GM21515 (cell line): ENCODE measurements around the gene SLC7A8.

Source experiments
- ATAC-seq: cut with Tn5 transposase; IDR thresholded peaks from one replicate; pipeline ENCODE4 v1.9.1; 2021; ENCODE audit not compliant: unreplicated experiment

Gene SLC7A8

GRCh38 chr14:23132970-23133369, 50.5 kb downstream of the SLC7A8 start:
- ATAC-seq: no peak

GRCh38 chr14:23131482-23131881, 52.0 kb downstream of the SLC7A8 start:
- ATAC-seq: no peak

DNA sequence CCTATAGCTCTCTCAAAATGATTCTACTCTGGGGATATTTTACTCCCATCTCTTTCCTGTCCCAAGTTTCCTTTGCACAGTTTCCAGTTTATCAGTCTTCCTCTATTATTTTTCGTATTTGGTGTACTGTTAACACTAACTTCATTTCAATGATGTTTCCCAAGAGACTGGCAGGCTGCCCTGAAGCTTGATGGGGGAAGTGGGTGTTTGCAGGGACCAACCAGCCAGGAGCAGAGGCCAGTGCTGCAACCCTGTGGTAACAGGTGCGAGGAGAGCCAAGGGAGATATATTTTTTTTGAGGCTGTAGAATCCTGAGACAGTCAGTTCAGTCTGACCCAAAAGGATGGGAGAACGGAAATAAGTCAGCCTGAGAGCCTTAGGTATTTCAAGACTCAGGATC, 52.6 kb downstream of the SLC7A8 start:
- no peak for ATAC-seq

GRCh38 chr14:23129759-23130316, 53.6 kb downstream of the SLC7A8 start:
- no peak for ATAC-seq

DNA sequence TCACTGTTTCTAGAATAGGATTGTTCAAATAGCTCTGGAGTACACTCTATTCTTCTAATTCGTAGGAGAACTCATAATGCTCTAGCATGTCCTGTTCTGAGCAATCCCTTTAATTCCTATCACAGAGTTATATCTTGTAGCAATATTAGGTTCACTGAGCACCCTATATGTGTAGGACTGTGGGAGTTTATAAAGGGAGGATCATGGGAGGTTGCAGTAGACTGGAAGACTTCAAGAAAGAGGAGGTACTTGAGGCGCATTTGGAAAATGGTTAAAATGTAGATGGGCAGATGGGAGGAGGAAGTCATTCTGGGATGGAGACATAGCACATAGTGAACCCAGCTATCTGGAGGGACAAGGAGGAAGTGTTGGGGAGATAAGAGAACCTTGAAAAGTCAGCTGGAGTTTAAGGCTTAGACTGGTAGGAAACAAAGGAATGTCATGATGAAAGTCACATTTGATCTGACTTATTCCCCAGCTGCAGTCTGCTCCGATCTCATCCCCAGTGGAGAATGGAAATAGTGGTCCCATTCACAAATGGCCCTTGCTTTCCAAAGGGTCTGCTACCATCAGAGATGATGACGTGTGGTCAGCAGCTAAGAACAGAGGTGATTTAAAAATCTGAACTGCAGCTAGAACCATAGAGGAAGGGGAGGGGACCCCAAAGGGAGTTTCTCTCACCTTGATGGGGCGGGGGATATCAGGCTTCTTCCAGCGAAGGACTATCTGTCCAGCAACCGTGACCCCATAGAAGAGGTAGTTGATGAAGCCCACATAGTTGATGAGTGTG, 54.3 kb downstream of the SLC7A8 start:
- ATAC-seq: no peak

DNA sequence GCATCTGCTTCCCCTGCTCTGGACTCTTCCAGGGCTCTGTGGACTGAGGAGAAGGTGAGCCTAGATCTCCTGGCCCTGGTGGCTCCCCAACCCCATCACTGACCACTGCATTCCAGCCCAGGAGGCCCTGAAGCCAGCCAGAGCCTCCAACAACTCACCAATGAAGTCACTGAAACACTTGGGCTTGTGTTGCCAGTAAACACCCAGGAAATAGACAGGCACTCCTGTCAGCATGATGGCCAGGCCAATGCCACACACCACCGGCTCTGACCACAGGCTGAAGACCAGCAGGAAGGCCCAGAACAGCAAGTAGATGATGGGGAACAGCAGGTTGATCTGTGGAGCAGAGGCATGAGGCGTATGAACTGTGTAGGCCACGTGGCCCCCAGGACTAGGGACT, 55.6 kb downstream of the SLC7A8 start:
- ATAC-seq: no peak

DNA sequence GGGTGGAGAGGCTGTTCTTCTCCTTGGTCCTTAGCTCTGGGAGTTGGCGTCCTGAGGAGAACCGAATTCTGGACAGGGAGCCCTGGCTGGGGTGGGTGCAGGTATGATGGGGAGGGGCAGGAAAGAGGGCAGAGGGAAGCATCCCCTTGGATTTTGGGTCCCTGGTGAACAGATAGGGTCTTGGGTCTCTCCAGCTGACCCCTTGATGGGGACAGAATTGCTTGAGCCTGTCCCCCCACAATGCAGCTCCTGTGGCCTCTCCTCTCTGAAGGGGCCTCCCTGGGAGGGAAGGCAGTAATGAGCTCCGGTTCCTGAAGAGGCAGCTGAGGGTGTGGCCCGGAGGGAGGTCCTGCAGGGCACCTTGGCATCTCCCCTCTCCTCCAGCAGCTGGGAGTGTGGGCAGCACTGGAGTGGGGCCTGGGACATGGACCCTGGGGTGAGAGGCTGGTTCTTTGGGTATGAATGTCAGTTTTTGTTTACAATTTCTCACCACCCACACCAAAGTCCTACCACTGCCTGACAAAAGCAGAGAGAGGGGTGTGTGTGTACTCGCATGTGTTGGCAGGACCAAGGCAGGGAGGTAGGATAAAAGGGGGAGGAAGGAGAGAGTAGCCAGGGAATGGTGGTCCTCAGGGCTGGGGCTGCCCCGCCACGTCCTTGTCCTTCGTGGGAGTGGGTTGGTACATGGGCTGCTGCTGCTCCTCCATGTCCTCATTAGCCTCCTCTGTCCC, 56.7 kb downstream of the SLC7A8 start:
- ATAC-seq: no peak

GRCh38 chr14:23125933-23126524, 57.4 kb downstream of the SLC7A8 start:
- ATAC-seq: no peak

DNA sequence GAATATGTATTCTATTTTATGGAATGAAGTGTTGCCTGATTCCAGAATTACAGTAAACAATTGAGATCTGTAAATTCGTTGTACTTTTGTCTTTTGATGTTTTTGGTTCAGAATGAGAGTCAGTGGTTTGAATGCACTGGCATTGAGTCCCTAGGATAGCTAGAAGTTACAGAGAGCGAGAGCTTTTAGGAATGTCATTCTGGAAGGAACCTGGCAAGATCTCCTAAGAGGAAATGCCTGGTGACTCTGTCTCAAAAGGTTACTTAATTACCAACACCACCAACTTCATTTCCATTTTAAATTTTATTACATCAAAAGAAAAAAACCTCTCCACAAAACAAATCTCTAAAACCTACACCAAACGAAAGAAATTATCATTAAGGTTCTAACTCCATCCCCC, 58.4 kb downstream of the SLC7A8 start:
- no peak for ATAC-seq

DNA sequence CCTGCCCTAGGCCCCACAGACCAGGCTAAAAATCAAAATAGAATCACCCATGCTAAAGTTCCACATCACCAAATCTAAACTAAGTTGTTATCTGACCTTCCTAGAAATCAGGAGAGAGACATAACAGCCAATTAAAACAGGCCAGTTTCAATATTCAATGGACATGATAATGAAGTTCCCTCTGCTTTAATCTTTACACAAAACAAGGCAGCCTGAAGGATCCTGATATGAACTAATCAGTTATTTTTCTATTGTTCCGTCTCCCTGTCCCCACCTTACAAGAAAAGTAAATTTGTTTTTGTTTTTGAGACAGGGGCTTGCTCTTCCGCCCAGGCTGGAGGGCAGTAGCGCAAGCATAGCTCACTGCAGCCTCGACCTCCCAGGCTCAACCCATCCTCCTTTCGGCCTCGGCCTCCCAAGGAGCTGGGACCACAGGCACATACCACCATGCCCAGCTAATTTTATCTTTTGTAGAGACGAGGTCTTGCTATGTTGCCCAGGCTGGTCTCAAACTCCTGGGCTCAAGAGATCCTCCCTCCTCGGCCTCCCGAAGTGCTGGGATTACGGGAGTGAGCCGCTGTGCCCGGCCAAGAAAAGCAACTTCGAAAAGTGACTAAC, 59.0 kb downstream of the SLC7A8 start:
- no peak for ATAC-seq

DNA sequence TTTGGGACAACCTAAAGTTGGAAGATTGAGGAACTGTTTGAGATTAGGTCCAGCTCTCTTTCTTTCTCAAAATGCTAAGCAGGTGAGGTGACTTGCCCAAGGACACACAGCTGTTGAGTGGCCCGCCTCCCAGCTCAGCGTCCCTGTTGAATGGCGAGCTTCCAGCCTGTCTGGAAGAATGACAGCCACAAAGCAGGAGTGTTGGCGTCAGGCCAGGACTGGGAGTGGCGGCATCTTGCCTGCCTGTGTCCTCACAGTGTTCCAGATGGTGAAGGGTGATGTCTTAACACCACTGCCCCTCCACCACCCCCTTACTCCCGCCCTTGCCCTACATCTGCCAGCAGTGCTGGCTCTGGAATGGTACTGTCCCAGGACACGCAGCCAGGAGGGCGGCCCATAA, 60.0 kb downstream of the SLC7A8 start:
- ATAC-seq: no peak

- no peak for ATAC-seq
Measured at GRCh38 chr14:23122086-23122485, 61.4 kb downstream of the SLC7A8 start.

DNA sequence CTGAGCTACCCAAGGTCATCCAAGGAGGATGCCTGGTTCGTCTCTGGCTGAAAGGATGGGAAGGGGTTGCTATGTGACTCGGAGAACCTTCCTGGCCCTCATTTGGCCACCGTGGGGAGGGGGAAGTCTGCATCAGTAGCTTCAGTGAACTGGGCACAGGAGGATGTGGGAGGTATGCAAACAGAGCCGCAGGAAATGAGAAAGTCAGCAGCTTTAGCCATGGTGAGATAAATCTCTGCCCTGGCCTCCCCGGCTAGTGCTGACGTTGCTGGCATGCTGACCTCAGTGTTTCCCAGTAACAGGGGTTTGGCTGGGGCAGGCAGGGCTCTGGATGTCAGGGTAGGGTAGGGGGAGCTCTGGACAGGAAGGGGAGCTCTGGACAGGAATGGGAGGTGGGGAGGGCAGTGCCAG, 62.1 kb downstream of the SLC7A8 start:
- no peak for ATAC-seq

GRCh38 chr14:23120541-23121251, 62.8 kb downstream of the SLC7A8 start:
- ATAC-seq: peak; percentile 70

GRCh38 chr14:23119363-23120327, 63.8 kb downstream of the SLC7A8 start:
- ATAC-seq: no peak

GRCh38 chr14:23118506-23119362, 64.7 kb downstream of the SLC7A8 start, which contains the start of gene CEBPE:
Gene CEBPE, minus strand, starts transcription at chr14:23119255. Its CDS starts 164 bp downstream, at chr14:23119091.
- no peak for ATAC-seq

DNA sequence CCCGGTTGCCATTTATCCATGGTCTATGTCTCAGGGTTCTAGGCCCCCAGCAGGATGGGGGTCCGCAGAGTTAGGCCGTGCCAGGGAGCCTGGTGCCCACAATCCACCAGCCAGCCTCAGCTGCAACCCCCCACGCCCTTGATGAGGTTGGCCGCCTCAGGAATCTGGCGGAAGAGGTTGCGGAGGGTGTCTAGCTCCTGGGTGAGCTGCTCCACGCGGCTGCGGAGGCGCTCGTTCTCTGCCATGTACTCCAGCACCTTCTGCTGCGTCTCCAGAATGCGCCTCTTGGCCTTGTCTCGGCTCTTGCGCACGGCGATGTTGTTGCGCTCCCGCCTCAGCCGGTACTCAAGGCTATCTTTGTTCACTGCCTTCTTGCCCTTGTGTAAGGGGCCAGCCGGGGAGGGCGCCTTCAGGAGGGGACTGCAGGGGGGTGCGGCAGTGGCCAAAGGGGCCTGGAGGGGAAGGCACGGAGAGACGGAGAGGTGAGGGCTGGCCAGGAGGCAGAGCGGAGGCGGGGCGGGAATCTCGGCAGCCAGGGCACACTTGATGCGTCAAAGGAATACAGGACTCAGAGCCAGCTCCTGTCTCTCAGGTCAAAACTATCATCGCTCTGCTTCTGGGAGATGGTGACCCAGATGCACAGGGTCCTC, 66.0 kb downstream of the SLC7A8 start:
- ATAC-seq: no peak

DNA sequence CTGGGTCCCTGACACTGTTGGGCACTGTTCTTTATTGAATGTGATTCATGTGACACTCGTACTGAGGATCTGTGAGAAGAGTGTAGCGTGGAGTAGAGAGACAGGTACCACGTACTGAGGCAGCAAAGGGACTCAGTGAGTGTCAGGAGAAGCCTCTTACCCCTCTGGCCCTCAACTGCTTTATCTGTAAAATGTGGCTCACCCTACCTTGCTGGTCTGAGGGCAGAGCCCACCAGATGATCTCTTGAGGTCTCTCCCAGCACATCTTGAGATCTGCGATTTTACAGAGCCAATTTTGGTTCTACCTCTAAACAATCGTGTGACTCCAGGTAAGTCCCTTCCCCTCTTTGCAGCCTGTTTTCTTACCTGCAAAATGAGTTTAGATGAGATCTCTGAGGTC, 67.5 kb downstream of the SLC7A8 start:
- no peak for ATAC-seq
